GM10847 (cell line): ENCODE data around the gene CYP8B1.

Experiments used
- POLR2A ChIP-seq: IDR thresholded peaks from 2 replicates; pipeline ENCODE4 v1.6.1; 2011; ENCODE audit not compliant: insufficient read length; ENCODE audit errors: extremely low read depth

The CYP8B1 gene

DNA sequence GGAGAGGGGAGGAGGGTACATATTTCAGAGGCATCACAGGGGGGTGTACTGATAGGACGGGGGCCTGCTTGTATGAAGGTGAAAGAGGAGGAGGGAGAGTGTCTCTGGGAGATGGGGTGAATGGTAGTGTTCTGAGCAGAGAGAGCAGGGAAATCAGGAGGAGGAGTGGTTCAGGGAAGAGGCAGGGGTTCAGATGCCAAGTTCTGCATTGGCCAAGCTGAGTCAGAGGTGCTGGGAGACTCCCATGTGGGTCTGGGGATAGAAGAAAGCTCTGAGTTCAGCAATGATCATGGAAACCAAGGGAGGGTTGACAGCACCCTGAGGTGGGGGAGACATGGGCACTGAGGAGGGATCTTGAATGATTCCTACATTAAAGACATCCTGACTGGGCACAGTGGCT lies 3.0 kb downstream of the CYP8B1 start:
- no peak for TF ChIP-seq POLR2A

GRCh38 chr3:42871592-42872196 lies 4.0 kb downstream of the CYP8B1 start:
- TF ChIP-seq POLR2A, result no peak

- no peak for TF ChIP-seq POLR2A
These were observed 6.8 kb downstream of the CYP8B1 start for GRCh38 chr3:42868841-42869240.

DNA sequence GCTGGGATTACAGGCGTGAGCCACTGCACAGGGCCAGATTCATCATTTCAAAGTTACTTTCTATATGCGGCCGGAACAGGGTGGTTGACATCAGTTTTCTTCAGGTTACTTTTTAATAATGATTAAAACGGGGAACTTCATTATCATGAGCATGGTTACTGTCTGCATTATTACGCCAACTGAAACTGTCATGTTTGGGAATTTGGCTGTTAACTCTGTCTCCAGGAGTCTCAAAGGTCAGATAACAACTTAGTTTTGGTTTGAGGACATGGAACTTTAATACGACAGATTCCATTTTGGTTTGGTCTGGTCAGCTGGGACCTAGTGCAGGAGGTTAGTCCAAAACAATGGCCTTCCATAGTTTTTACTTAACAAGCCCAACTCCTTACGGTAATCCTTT lies 8.5 kb downstream of the CYP8B1 start:
- no peak for TF ChIP-seq POLR2A

DNA sequence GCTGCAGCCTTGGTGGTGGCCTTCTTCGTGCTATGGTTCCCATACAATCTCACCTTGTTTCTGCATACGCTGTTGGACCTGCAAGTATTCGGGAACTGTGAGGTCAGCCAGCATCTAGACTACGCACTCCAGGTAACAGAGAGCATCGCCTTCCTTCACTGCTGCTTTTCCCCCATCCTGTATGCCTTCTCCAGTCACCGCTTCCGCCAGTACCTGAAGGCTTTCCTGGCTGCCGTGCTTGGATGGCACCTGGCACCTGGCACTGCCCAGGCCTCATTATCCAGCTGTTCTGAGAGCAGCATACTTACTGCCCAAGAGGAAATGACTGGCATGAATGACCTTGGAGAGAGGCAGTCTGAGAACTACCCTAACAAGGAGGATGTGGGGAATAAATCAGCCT lies 10.4 kb downstream of the CYP8B1 start:
- TF ChIP-seq POLR2A, result no peak

- no peak for TF ChIP-seq POLR2A
These were observed 11.2 kb downstream of the CYP8B1 start for GRCh38 chr3:42864321-42864950.

DNA sequence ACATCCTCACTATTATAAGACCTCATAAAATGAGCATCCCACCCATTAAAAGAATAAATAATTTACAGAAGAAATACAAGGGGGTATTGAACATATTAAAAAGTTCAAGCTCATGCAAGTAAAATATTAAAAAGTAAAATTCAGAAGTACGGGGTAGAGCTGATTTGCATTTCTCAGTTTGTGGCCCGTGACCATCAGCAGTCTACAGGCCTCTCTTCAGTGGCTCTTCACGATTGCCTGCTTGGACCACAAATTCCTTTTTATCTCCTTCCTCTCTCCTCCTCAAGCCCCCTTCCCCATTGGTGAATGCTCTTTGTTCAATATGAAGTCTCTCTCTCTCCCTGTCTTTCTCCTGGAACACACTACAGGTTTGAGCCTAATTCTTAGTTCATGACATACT lies 19.1 kb downstream of the CYP8B1 start:
- TF ChIP-seq POLR2A, result no peak

GRCh38 chr3:42855547-42856380 lies 19.9 kb downstream of the CYP8B1 start:
- TF ChIP-seq POLR2A, result no peak

- no peak for TF ChIP-seq POLR2A
These were observed 20.5 kb downstream of the CYP8B1 start for GRCh38 chr3:42855219-42855546.

- no peak for TF ChIP-seq POLR2A
These were observed 21.9 kb downstream of the CYP8B1 start for GRCh38 chr3:42853739-42854302.

DNA sequence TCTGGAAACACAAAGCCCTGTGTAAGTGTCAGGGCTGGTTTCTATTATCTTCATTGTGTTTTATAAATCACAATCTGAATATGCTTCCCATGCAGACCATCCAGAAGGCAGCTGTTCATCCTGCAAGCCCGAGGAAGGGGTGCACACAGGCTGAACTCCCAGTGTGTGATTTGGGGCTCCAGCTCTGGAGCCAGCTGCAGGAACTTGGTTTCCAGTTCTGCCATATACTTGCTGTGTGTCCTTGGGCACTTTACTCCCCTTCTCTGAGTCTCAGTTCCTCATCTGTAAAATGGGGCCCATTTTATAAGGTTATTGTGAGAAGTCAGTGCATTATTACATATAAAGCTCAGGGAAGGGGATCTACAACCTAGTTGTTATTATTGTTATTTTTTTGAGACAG lies 22.6 kb downstream of the CYP8B1 start:
- no peak for TF ChIP-seq POLR2A

DNA sequence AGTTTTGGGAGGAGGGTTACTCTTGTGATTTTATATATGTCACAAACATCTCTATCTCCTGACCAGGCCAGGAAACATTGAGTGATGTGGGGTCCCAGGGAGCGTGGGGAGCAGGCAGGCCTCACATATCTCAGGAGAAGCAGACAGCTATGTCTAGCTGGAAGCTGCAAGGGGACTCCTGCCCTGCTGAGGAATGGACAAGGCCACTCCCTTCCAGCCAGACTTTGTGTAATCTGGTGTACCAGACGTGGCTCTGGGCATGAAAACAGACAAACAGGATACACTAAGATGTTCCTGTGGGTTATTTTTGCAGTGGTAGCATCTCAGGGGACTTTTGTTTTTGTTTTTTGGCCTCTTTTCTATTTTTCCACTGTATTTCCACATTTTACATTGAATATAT lies 23.2 kb downstream of the CYP8B1 start:
- no peak for TF ChIP-seq POLR2A

DNA sequence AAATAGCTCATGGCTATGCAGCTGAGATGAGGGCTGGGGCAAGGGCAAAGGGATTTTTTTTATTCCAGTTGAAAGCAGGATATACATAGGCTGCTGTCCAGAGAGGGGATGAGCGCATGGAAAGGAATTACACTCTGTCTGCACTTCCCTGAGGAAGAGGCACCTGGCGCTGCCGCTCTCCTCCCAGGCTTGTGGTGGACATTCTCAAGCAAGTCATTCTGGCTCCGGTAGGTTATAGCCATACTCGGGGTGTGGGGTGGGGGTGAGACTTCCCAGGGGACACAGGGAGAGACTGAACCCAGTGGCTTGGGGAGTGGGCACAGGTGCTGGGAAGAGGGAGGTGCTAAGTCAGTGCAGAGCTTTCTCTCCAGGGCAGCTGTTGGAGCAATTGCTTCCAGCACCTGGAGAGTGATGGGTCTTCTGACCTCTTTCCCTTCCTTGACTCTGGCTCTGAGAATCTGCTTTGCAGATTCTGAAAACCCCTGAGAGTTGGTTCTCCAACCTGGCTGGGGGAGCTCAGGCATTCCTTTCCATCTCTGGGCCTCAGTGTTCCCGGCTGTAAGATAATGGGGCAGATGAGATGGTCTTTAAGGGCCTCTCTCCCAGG lies 24.3 kb downstream of the CYP8B1 start:
- TF ChIP-seq POLR2A, result no peak

DNA sequence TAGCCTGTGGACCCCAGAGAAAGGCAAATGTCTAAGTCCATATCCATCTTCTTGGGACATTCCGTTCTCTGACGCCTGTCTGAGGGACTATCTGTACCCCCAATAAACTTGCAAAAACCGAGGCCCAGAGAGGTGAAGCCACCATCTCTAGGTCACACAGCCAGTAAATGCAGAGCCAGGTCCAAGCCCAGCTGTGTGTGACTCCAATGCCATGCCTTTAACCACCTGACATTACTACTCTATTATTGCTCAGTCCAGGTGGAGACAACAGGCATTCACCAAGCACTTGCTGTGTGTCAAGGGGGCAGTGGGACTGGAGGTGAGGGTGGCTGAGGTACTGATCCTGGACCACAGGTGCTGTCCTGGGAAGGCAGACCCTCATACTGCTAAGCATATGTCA lies 25.4 kb downstream of the CYP8B1 start:
- TF ChIP-seq POLR2A, result no peak

DNA sequence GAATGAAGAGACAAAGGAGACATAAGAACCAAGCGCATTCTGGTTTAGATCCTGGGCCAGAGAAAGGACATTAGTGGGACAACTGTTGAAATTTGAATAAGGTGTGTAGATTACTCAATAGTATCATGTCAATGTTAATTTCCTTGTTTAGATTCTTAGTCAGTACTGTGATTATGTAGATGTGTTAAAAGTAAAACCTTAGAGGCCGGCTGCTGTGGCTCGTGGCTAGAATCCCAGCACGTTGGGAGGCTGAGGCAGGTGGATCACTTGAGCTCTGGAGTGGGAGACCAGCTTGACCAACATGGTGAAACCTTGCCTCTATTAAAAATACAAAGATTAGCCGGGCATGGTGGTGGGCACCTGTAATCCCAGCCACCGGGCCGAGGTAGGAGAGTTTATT lies 26.7 kb downstream of the CYP8B1 start:
- no peak for TF ChIP-seq POLR2A

DNA sequence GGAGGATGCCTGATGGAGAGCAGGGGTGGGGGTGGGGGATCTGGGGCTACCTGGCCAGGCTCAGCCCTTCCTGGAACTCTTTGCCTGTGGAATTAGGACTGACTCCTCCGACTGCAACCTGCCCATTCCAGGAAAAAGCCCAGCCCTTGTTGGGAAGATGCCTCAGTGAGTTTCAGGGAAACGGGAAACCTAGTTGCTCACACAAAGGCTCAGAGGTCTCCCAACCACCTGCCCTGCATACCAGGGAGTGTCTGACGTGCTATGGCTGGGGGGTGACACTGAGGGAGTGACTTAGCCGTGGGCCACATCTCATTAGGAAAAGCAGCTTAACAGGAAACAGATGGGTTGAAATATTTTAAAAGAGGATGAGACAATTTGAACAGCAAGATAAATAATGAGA lies 27.9 kb downstream of the CYP8B1 start:
- TF ChIP-seq POLR2A, result no peak
